Measurements from ENCODE around the gene NT5DC2. TPM values are rescaled to one million over a fixed set of nuclear protein-coding genes. Genes with fewer than 3 reads are reported as not detected.

Gene NT5DC2
- total RNA-seq, 1 donor from 2014 or later, result 189 TPM

GRCh38 chr3:52525680-52526561 is 7.7 kb downstream of the NT5DC2 start:
- Histone ChIP-seq H3K9ac (ENCODE audit: low read length) (no peak overlapping the region), H3K4me3 (ENCODE audit: insufficient read depth, low read depth, low read length) (no peak overlapping the region), H4K20me1 (ENCODE audit: insufficient read depth, low read length) (peaks cover 72% of the 10 kb centered on the region), H3K9me3 (ENCODE audit: insufficient read depth, low read depth, low read length) (no peaks in the 10 kb centered on the region), H3K36me3 (ENCODE audit: insufficient read depth, low read length) (peaks cover 29% of the 10 kb centered on the region), H3K79me2 (ENCODE audit: insufficient read depth, low read length) (peaks cover 30% of the 10 kb centered on the region), H3K4me1 (ENCODE audit: insufficient read depth, low read length) (peaks cover 12% of the 10 kb centered on the region), H3K27me3 (ENCODE audit: insufficient read depth, low read length) (no peaks in the 10 kb centered on the region), H2AFZ (ENCODE audit: low read depth, low read length) (no peak overlapping the region), H3K4me2 (ENCODE audit: low read length) (no peak overlapping the region), H3K27ac (ENCODE audit: low read depth, low read length) (no peak overlapping the region)
- FAIRE-seq, result no peak
- H3K4me3 Mint-ChIP-seq (ENCODE audit: unreplicated experiment), result peak overlapping the region; percentile 60
- H3K36me3 Mint-ChIP-seq (ENCODE audit: low read depth, unreplicated experiment), result peaks cover 21% of the 10 kb centered on the region
- H3K9me3 Mint-ChIP-seq (ENCODE audit: unreplicated experiment), result no peaks in the 10 kb centered on the region
- no peak for DNase-seq (ENCODE audit: low read depth)
- peaks cover 10% of the 10 kb centered on the region for H3K4me1 Mint-ChIP-seq (ENCODE audit: low read depth, unreplicated experiment)
- peaks cover 2% of the 10 kb centered on the region for H3K27me3 Mint-ChIP-seq (ENCODE audit: low read depth, unreplicated experiment)
- H3K27ac Mint-ChIP-seq (ENCODE audit: unreplicated experiment), result no peak overlapping the region
- no peak for TF ChIP-seq EZH2 (IDR thresholded peaks at IDR 0.05; ENCODE audit: insufficient read depth, low read length)

- H3K4me1 ChIP-seq (ENCODE audit: insufficient read depth, low read length), result peaks cover 3% of the 10 kb centered on the region
- H3K79me2 ChIP-seq (ENCODE audit: insufficient read depth, low read length), result peaks cover 20% of the 10 kb centered on the region
- no peak overlapping the region for H3K27ac Mint-ChIP-seq (ENCODE audit: unreplicated experiment)
- peaks cover 21% of the 10 kb centered on the region for H3K36me3 Mint-ChIP-seq (ENCODE audit: low read depth, unreplicated experiment)
- H3K4me2 ChIP-seq (ENCODE audit: low read length), result no peak overlapping the region
- no peaks in the 10 kb centered on the region for H3K27me3 ChIP-seq (ENCODE audit: insufficient read depth, low read length)
- no peak for FAIRE-seq
- H3K4me3 Mint-ChIP-seq (ENCODE audit: unreplicated experiment), result no peak overlapping the region
- peaks cover 29% of the 10 kb centered on the region for H3K36me3 ChIP-seq (ENCODE audit: insufficient read depth, low read length)
- H3K27me3 Mint-ChIP-seq (ENCODE audit: low read depth, unreplicated experiment), result peaks cover 2% of the 10 kb centered on the region
- H3K4me3 ChIP-seq (ENCODE audit: insufficient read depth, low read depth, low read length), result no peak overlapping the region
- H3K4me1 Mint-ChIP-seq (ENCODE audit: low read depth, unreplicated experiment), result peaks cover 8% of the 10 kb centered on the region
- TF ChIP-seq CTCF (IDR thresholded peaks at IDR 0.05; ENCODE audit: insufficient read depth, low read depth, low read length), result no peak
- no peak for TF ChIP-seq EZH2 (IDR thresholded peaks at IDR 0.05; ENCODE audit: insufficient read depth, low read length)
- H3K9me3 ChIP-seq (ENCODE audit: insufficient read depth, low read depth, low read length), result no peaks in the 10 kb centered on the region
- no peak for DNase-seq (ENCODE audit: low read depth)
- H2AFZ ChIP-seq (ENCODE audit: low read depth, low read length), result no peak overlapping the region
- peaks cover 63% of the 10 kb centered on the region for H4K20me1 ChIP-seq (ENCODE audit: insufficient read depth, low read length)
- no peaks in the 10 kb centered on the region for H3K9me3 Mint-ChIP-seq (ENCODE audit: unreplicated experiment)
- no peak overlapping the region for H3K27ac ChIP-seq (ENCODE audit: low read depth, low read length)
- no peak overlapping the region for H3K9ac ChIP-seq (ENCODE audit: low read length)
Observed at GRCh38 chr3:52524752-52525679, 8.6 kb downstream of the NT5DC2 start.

GRCh38 chr3:52524258-52524751 is 9.4 kb downstream of the NT5DC2 start:
- Histone ChIP-seq H3K36me3 (ENCODE audit: insufficient read depth, low read length) (peaks cover 29% of the 10 kb centered on the region), H3K27ac (ENCODE audit: low read depth, low read length) (no peak overlapping the region), H2AFZ (ENCODE audit: low read depth, low read length) (no peak overlapping the region), H3K79me2 (ENCODE audit: insufficient read depth, low read length) (peaks cover 13% of the 10 kb centered on the region), H3K4me3 (ENCODE audit: insufficient read depth, low read depth, low read length) (no peak overlapping the region), H3K9me3 (ENCODE audit: insufficient read depth, low read depth, low read length) (no peaks in the 10 kb centered on the region), H3K9ac (ENCODE audit: low read length) (no peak overlapping the region), H3K27me3 (ENCODE audit: insufficient read depth, low read length) (no peaks in the 10 kb centered on the region), H3K4me2 (ENCODE audit: low read length) (no peak overlapping the region), H3K4me1 (ENCODE audit: insufficient read depth, low read length) (no peaks in the 10 kb centered on the region), H4K20me1 (ENCODE audit: insufficient read depth, low read length) (peaks cover 56% of the 10 kb centered on the region)
- Mint-ChIP-seq H3K4me1 (ENCODE audit: low read depth, unreplicated experiment) (peaks cover 7% of the 10 kb centered on the region), H3K9me3 (ENCODE audit: unreplicated experiment) (no peaks in the 10 kb centered on the region), H3K27ac (ENCODE audit: unreplicated experiment) (no peak overlapping the region), H3K27me3 (ENCODE audit: low read depth, unreplicated experiment) (peaks cover 3% of the 10 kb centered on the region), H3K36me3 (ENCODE audit: low read depth, unreplicated experiment) (peaks cover 21% of the 10 kb centered on the region), H3K4me3 (ENCODE audit: unreplicated experiment) (no peak overlapping the region)
- no peak for FAIRE-seq
- no peak for TF ChIP-seq CTCF (IDR thresholded peaks at IDR 0.05; ENCODE audit: insufficient read depth, low read depth, low read length)
- TF ChIP-seq EZH2 (IDR thresholded peaks at IDR 0.05; ENCODE audit: insufficient read depth, low read length), result no peak
- DNase-seq (ENCODE audit: low read depth), result no peak

Data from astrocyte (in vitro differentiated cells and primary cell).